SK-N-MC (cell line): ENCODE results near the gene CDH23.

ENCODE experiments used
- EZH2 ChIP-seq: fragments of 200-600 bp; sonication (generic); IDR thresholded peaks from one replicate; pipeline ENCODE4 v1.6.1; 2017; ENCODE audit warnings: antibody characterized with exemption
- POLR2AphosphoS5 ChIP-seq: IDR thresholded peaks from 2 replicates; pipeline ENCODE4 v1.6.1; 2012; ENCODE audit warnings: mild to moderate bottlenecking, low read depth, low read length, borderline replicate concordance

DNA sequence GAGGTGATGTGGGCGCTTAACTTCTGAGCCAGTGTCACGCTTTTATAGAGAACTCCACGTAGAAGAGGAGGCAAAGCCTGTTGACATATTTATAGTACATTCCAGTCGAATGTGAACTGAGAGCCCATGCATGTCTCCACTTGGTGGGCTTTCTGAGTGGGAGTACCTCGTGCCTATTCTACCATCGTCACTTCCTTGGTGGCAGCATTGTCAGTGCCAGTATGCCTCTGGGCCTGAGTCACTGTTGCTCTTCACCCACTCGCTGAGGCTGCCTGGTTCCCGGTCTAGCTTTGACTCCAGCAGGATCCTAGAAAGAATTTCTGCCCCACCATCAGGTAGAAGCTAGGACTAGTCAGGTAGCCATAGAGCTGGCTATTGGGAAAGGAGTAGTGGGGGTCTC, 30.0 kb upstream of the CDH23 start:
- no peak for TF ChIP-seq EZH2
- no peak for TF ChIP-seq POLR2AphosphoS5
